ENCODE data around the gene FAM184A.
"Not testable (repeated sequence)": the region's sequence is repeated elsewhere in the genome, so short reads cannot be mapped to it uniquely, and the experiment has no call there.

The FAM184A gene

GRCh38 chr6:119020597-119021561 lies 57.6 kb downstream of the FAM184A start:
- H3K4me3 ChIP-seq (ENCODE audit: low read depth, low read length), result no peak overlapping the region

- H3K4me3 ChIP-seq (ENCODE audit: low read depth, low read length), result not testable (repeated sequence)
These were observed 63.3 kb downstream of the FAM184A start for GRCh38 chr6:119015165-119015564.

- H3K4me3 ChIP-seq (ENCODE audit: low read depth, low read length), result no peak overlapping the region
These were observed 65.9 kb downstream of the FAM184A start for GRCh38 chr6:119012521-119012920.

GRCh38 chr6:119009266-119009665 lies 69.2 kb downstream of the FAM184A start:
- not testable (repeated sequence) for H3K4me3 ChIP-seq (ENCODE audit: low read depth, low read length)

DNA sequence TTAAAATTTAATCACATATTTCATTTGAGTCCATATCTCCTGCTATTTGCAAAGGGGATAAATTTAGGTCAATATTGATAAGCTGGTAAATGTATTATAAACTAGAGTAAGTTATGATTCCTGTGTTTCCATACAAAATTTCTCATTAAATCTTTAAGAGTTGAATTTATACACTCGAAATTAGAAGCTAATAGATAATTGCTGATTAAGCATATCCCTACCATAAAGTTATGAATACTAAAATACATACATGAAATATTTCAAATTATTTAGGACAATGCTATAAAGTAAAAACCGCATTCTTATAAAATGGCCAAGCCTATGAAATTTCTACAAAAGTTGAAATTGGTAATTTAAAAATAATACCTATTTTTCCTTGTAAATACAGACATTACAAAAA lies 71.5 kb downstream of the FAM184A start:
- no peak overlapping the region for H3K4me3 ChIP-seq (ENCODE audit: low read depth, low read length)

DNA sequence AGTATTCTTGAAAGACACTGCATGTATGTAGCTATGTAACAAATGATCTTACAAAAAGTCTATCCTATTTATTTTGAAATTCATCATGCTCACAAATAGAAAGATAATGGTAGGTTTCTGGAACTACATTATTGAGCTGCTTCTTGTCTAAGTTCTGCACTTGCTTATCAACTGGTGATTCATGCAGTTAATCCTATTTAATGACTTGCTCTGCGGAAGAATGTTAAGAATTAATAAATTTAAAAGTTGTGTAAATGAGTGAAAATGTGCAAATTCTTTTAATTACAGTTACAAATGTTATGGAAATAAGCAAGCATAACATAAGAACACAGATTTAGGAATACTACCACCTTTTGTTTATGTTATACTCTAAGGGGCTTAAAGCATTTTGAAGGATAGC lies 76.4 kb downstream of the FAM184A start:
- no peak overlapping the region for H3K4me3 ChIP-seq (ENCODE audit: low read depth, low read length)

GRCh38 chr6:118999494-119000040 lies 78.9 kb downstream of the FAM184A start:
- H3K4me3 ChIP-seq (ENCODE audit: low read depth, low read length), result no peak overlapping the region

GRCh38 chr6:118997426-118997825 lies 81.0 kb downstream of the FAM184A start:
- H3K4me3 ChIP-seq (ENCODE audit: low read depth, low read length), result not testable (repeated sequence)

DNA sequence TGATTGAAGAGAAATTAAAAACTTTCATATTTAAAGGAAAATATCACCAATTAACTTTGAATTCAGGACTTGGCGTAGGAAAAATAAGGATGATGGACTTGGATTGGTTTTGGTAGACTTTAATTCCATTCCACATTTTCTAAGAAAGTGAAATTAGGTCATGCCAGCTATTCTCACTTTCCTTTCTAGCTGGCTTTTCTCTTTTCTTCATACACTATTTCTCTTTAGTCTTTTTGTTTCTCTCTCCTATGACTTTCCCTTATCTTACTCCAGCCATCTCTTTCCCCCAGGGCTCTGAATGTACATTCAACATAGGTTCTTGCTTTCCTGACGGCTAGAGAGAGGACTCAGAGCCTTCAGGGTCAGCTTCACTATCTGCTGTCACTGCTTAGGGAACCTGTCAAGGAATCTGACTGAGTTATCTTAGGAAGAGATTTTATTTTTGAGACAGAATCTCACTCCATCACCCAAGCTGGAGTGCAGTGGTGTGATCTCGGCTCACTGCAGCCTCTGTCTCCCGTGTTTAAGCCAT lies 82.1 kb downstream of the FAM184A start:
- no peak overlapping the region for H3K4me3 ChIP-seq (ENCODE audit: low read depth, low read length)

- H3K4me3 ChIP-seq (ENCODE audit: low read depth, low read length), result no peak overlapping the region
These were observed 84.6 kb downstream of the FAM184A start for GRCh38 chr6:118993803-118994251.

GRCh38 chr6:118993358-118993757 lies 85.1 kb downstream of the FAM184A start:
- H3K4me3 ChIP-seq (ENCODE audit: low read depth, low read length), result no peak overlapping the region

- H3K4me3 ChIP-seq (ENCODE audit: low read depth, low read length), result no peak overlapping the region
These were observed 86.2 kb downstream of the FAM184A start for GRCh38 chr6:118992186-118992795.

- H3K4me3 ChIP-seq (ENCODE audit: low read depth, low read length), result no peak overlapping the region
These were observed 92.2 kb downstream of the FAM184A start for GRCh38 chr6:118986312-118986711.

DNA sequence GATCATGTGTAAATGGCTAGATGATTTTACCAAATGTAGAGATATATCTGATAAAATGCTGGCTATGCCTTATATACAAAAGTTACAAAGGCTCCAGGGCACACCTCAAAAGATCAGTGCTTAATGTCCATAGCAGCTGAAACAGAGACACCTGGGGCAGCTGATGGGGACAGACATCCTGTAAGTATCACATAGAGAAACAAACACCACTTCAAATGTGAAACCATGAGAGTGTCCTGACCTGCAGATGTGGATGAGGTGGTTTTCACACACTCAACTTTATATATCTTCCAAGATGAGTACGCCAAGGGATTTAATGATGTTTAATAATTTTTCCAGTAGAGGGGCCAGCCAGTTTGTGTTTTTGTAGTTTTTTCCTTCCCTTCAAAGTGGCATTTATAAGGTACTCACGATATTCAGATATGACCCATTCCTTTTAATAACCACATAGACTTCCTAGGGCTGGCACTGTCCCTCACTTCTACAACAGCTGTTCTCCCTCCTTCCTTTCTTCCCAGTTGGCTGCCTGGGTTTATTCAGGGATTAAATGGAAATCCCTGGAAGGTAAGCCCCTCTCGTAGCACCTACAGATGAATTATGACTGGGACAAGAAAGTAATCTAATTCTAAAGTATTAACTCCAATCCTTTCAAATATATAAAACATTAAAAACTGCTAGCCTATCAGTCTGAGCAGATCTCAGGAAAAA lies 93.2 kb downstream of the FAM184A start:
- H3K4me3 ChIP-seq (ENCODE audit: low read depth, low read length), result no peak overlapping the region

GRCh38 chr6:118984342-118984741 lies 94.1 kb downstream of the FAM184A start:
- no peak overlapping the region for H3K4me3 ChIP-seq (ENCODE audit: low read depth, low read length)

GRCh38 chr6:118982575-118982911 lies 95.9 kb downstream of the FAM184A start:
- no peak overlapping the region for H3K4me3 ChIP-seq (ENCODE audit: low read depth, low read length)

DNA sequence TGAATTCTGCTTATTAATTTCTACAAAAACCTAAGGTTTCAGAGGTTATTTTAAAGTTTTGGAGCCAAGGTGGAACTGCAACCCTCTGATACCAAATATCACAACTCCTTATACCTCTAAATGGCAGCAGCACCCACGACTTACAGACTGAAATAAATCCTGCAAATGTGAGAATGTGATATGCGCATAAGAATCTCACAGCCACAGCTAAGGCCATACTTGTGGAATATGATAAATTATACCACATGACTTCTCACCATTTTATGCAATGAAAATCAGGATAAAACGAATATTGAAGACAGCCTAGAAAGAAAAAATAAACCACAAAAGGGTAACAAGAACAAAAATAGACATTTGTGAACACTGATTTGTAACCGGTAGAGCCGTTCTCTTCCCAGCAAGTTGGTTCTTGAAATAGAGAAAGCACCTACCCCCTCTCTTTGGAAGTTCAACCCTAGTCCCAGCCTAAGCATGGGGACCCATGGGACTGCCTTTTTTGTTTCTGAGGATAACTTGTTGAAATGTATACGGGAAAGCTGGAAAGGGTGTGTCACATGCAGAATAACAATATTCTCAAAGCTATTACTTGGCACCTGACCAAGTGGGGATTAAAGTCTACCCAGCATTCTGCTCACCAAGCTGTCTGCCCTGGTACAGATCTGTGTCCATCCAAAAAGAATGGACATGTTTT lies 96.4 kb downstream of the FAM184A start:
- H3K4me3 ChIP-seq (ENCODE audit: low read depth, low read length), result no peak overlapping the region

- no peak overlapping the region for H3K4me3 ChIP-seq (ENCODE audit: low read depth, low read length)
These were observed 98.4 kb downstream of the FAM184A start for GRCh38 chr6:118980063-118980462.

GRCh38 chr6:118974790-118975189 lies 103.7 kb downstream of the FAM184A start:
- H3K4me3 ChIP-seq (ENCODE audit: low read depth, low read length), result no peak overlapping the region

- H3K4me3 ChIP-seq (ENCODE audit: low read depth, low read length), result no peak overlapping the region
These were observed 106.8 kb downstream of the FAM184A start for GRCh38 chr6:118971682-118972081.

Data from iPS-11a (cell line).